RCC 7860 (cell line): Measurements from ENCODE around the gene BMERB1.

Experiments
- DNase-seq: peaks from one replicate; pipeline ENCODE4 v3.0.0-alpha.2; 2015; ENCODE audit warnings: low spot score
- FAIRE-seq: peaks from 2 replicates; lab custom pipeline; 2012; peaks lifted over from hg19 to GRCh38; lab: Jason Lieb, UNC

Gene BMERB1

DNA sequence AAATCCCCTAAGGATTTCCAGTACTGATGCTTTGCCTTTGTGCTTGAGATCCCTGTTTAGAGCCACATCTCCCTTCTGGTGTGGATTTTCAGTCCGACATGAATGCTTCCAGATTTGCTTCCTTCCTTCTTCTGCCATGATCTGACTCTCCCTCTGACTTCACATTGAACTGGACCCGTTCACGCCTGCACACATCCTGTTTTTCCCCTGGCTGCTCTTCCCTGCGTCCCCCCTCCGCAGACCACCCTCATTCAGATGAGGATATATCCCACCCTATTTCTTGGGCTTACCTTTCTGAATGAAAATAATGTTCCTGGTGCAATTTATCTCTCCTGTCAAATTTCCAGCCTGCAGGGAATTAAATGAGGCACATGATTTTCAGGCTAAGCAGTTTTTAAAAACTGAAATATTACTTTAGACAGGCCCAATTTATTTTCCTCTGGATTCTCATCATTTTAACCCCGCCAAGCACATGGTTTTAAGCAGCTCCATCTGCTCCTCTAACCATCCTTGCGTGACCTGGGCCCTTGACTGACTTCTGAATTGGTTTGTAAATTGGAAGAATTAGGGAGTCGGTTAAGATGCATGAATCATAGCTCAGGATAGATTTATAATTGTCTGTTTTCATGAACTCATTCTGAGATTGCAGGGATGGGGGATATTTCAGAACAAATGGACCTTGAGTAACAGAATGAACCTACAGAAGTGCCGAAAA is 59.2 kb downstream of the BMERB1 start:
- DNase-seq = peak; percentile 72
- no peak for FAIRE-seq

DNA sequence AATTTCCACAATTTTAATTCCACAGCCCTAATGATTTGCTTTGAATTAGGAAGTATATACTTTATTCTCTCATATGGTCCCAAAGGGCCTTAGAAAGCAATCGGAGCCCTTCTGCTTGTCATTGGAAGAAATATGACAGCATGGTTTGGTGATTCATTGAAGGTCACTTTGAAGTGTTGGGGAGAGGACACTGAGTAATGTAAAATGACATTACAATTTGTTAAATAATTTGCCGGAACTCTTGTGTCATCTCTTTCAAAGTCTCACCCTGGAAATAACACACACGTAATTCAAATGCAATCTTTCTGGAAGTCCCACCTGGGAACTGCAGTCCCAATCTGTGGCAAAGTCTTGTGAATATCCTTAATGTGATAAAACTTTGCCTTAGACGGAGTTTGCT is 59.8 kb downstream of the BMERB1 start:
- DNase-seq = peak; percentile 91
- FAIRE-seq = peak; percentile 91

- FAIRE-seq = no peak
- DNase-seq = no peak
Observed at GRCh38 chr16:15495898-15496297, 61.5 kb downstream of the BMERB1 start.

GRCh38 chr16:15498427-15499175 is 64.2 kb downstream of the BMERB1 start:
- DNase-seq = no peak
- no peak for FAIRE-seq

DNA sequence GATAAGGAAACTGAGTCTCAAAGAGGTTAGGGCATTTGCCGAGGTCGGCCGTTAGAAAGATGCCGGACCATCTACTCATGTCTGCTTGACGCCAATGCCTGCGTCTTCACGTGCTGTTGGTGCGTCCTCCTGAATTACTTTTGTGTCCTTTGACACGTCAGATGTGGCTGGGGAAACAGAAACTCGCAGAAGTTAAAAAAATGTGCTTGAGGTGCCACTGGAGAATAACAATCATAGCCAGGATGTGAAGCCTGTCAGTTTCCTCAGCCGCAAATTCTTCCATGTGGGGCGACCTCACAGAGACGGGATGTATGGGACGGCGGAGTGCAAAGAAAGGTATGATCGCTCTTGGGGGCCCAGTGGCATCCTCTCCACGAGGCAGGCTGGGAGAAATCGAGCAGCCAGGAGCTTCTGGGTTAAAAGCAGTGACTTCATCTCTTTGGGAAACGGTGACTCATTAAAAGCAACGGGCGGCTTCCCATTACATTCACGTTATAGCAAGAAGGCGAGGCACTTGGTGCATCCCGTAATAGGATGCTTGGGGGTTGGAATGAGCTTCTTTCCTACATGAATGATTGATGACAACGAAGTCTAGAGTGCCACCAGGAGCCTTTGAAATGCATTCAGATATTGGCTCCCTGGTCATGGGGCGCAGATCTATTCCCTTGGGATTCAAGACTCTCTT is 67.8 kb downstream of the BMERB1 start:
- DNase-seq (peak; percentile 96), FAIRE-seq (peak; percentile 91)

DNA sequence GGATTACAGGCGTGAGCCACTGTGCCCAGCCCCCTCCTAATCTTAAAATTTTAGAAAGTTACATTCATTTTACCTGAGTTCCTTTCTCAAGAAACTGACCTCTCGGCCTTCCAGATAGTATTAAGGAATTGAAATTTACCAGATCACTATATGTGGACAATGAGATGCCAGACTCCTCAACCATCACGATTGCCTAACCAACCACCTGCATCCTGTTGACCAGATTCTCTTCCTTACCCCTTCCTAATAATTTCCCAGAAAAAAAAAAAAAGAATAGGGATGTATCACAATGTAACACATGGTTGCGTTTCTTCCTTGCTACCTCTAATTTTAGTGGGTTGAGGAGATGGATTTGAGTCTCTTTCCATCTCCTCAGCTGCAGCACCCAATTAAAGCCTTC is 72.1 kb downstream of the BMERB1 start:
- DNase-seq = no peak
- FAIRE-seq = no peak

DNA sequence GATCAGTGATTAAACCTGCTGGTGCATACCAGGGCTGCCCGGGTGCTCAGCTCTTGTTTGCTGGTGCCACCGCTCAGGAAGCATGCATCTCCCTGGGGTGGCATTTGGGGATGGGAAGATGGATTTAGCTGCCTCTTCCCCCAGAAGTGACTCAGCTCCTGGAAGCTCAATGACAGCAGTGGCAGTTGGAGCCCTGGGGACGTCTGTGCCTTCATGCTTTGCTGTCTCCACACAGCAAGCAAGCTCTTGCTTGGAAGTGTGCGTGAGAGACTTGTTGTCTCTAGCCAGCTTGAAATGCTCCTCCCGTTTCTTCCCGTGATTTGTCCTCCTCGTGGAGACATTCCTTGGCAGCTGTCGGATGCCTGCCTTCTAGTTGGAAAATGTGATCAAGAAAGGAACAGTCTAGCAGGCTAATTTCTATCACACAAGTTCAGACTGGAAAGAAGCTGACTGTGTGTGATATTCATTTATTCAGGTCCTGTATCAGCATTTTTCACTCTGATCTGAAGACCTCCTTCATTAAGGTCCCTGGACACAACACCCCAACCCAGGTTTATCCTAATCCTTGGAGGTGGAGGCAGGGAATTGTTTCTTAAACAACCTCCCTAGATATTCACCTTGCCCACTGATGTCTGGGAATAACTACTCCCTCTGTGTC is 73.0 kb downstream of the BMERB1 start:
- DNase-seq (peak; percentile 73), FAIRE-seq (no peak)

DNA sequence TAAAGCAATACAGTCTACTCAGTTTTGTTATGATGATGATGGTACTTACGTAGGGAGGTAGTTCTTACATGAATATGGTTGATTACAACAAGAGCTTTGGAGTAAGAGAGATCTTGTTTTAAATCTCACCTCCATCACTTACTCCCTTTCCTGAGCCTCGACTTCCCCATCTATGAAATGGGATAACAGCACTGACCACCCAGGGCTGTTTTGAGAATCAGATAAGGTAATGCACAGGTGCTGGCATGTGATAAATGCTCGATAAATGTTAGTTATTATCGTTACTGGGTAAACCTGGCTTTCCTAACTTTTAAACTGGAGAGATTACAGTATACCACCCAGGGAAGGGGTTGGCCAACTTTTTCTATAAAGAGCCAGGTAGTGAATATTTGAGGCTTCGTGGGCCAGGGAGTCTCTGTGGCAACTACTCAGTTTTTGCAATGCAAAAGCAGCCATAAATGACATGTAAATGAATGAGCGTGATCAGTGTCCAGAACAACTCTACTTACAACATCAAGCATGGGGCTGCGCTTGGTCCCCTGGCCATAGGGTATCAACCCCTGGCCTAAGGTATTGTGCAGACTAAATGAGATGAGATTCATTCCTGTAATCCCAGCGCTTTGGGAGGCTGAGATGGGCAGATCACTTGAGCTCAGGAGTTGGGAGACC is 73.7 kb downstream of the BMERB1 start:
- FAIRE-seq = no peak
- no peak for DNase-seq

GRCh38 chr16:15509051-15509592 is 74.7 kb downstream of the BMERB1 start:
- DNase-seq = peak; percentile 66
- no peak for FAIRE-seq

- DNase-seq (peak; percentile 77), FAIRE-seq (no peak)
Observed at GRCh38 chr16:15509593-15510535, 75.5 kb downstream of the BMERB1 start.

- FAIRE-seq = no peak
- DNase-seq = peak; percentile 34
Observed at GRCh38 chr16:15510992-15511391, 76.6 kb downstream of the BMERB1 start.

GRCh38 chr16:15511759-15512487 is 77.5 kb downstream of the BMERB1 start:
- DNase-seq (no peak), FAIRE-seq (no peak)

GRCh38 chr16:15513156-15513555 is 78.8 kb downstream of the BMERB1 start:
- FAIRE-seq (no peak), DNase-seq (no peak)

DNA sequence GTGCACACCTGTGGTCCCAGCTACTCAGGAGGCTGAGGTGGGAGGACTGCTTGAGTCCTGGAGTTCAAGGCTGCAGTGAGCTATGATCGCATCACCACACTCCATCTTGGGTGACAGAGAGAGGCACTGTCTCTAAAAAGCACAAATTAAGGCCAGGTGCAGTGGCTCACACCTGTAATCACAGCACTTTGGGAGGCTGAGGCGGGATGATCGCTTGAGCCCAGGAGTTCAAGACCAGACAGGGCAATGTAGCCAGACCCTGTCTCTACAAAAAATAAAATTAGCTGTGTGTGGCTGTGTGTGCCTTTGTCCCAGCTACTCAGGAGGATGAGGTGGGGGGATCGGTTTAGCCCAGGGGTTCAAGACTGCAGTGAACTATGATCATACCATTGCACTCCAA is 81.6 kb downstream of the BMERB1 start:
- FAIRE-seq = no peak
- DNase-seq = no peak

DNA sequence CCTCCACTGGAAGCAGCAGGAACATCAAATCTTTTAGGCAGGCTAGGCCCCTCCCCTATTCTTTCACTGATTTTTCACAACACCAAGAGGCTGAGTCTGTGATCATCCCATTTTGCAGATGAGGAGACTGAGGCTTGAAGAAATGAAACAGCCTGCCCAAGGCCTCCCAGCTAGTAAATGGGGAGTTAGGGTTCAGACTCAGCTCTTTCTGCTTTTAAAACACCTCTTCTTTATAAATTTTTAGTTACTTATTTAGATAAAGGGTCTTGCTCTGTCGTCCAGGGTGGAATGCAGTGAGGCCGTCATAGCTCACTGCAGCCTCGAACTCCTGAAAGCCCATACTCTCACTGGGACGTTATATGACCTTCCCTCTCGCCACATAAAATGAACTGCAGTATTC is 82.2 kb downstream of the BMERB1 start:
- no peak for DNase-seq
- FAIRE-seq = no peak

DNA sequence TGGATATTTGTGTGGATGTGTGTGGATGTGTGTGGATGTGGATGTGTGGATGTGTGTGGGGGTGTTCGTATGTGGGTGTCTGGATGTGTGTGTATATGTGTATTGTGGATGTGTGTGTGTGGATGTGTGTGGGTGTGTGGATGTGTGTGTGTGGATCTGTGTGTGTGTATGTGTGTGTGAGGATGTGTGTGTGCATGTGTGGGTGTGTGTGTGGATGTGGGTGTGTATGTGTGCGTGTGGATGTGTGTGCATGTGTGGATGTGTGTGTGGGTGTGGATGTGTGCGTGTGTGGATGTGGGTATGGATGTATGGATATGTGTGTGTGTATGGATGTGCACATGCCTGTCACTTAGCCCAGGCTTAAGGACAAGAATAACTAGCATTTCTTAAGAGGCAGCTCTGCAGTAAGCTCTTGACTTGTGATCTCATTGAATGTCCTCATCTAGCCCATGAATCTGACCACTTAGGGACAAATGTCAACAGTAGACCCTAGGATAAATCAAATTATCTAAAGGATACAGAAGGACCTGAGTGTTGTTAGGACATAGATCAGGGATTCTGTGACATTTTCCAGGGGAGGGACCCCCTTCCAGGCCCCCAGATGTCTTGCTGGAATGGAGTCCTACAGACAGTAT is 83.5 kb downstream of the BMERB1 start:
- DNase-seq = no peak
- FAIRE-seq = no peak

DNA sequence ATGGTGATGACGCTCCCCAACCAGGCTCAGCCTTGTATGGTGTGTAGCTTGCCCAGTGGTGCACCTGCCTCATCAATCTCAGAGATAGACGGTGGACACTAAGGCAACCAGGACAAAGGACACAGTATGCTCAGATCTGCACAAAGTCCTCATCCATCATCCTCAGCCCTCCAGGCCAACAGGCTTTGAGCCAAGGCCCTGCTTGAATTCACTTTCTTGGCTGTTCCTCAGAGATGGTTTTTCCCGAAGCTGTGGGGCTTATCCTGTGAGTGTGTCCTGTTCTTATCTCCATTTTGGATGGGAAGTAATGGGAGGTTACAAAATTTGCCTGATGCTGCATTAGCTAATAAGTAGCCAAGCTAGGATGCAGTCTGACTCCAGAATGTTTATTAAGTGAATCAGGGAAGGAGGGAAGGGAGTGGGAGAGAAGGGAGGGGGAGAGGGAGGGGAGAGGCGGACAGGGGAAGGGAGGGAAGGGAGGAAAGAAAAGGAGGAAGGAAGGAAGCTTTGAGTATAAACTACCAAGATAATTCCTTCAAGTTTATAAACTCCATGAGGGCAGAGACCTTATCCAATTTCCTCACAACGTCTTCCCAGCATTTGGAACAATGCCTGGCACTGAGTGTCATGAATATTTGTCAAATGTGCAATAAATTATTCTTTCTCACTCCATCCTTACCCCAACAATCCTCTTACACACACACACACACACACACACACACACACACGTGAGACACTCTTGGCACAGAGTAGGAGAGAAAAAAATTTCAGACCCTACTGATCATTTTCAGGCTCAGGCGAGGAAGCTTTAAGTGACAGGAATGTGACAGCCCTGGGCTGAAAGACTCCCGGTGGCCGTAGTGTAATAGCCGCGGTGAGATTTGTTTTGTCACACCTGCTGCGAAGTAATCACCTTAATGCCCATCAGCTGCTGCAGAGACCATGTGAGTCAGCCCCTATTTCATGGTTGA is 84.3 kb downstream of the BMERB1 start:
- FAIRE-seq (peak; percentile 34), DNase-seq (peak; percentile 75)
